Neural cell (in vitro differentiated cells): ENCODE data around the gene WNT3A.

Experiments
- MXI1 ChIP-seq: fragments of 450-650 bp; conservative IDR thresholded peaks from 2 replicates; pipeline ENCODE4 v1.6.1; 2014; ENCODE audit warnings: antibody characterized with exemption, mild to moderate bottlenecking; ENCODE audit not compliant: poor library complexity, severe bottlenecking
- POLR2AphosphoS5 ChIP-seq: IDR thresholded peaks from 2 replicates; pipeline ENCODE4 v1.6.1; 2012
- TF ChIP-seq, protein P1 (sequence below): fragments of 450-650 bp; IDR thresholded peaks from 2 replicates; pipeline ENCODE4 v1.5.1; 2014; ENCODE audit warnings: antibody characterized with exemption, mild to moderate bottlenecking, moderate library complexity; ENCODE audit not compliant: poor library complexity, severe bottlenecking

DNA sequence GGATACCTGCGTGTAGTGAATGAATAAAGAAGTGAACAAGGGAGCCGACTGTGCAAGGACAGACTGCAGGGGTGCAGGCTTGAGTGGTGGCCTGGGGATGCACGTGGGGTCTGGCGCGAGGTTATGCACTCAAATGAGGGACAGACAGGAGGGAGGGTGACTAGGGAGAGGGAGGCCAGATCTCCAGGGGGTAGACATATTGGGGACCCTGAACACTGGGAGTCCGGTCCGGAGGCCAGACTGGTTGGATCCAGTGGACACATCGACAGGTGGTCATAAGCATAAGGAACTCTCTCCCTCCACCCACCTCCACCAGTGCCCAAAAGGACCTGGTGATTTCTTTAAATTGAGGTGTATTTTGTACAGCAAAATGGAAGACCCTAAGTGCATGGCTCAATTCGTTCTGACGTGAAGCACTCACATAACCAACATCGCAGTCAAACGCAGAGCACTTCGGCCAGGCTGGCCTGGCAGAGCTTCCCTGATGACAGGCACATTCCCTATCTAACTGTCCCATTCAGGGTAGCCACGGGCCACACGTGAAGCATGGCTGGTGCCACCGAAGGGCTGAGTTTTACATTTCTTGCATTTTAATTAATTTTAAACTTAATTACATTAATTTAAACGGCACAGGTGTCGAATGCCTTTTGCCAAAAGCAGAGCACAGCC, 14.0 kb downstream of the WNT3A start:
- no peak for TF ChIP-seq MXI1
- TF ChIP-seq, protein P1, sequence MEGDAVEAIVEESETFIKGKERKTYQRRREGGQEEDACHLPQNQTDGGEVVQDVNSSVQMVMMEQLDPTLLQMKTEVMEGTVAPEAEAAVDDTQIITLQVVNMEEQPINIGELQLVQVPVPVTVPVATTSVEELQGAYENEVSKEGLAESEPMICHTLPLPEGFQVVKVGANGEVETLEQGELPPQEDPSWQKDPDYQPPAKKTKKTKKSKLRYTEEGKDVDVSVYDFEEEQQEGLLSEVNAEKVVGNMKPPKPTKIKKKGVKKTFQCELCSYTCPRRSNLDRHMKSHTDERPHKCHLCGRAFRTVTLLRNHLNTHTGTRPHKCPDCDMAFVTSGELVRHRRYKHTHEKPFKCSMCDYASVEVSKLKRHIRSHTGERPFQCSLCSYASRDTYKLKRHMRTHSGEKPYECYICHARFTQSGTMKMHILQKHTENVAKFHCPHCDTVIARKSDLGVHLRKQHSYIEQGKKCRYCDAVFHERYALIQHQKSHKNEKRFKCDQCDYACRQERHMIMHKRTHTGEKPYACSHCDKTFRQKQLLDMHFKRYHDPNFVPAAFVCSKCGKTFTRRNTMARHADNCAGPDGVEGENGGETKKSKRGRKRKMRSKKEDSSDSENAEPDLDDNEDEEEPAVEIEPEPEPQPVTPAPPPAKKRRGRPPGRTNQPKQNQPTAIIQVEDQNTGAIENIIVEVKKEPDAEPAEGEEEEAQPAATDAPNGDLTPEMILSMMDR: no peak
- no peak for TF ChIP-seq POLR2AphosphoS5
